LHCN-M2 (cell line): ENCODE data around the gene TRA2B. TPM values are rescaled to one million over a fixed set of nuclear protein-coding genes. Genes with fewer than 3 reads are reported as not detected.
"Not testable (repeated sequence)": the region's sequence is repeated elsewhere in the genome, so short reads cannot be mapped to it uniquely, and the experiment has no call there.

Source experiments
- DNase-seq: peaks from one replicate; pipeline ENCODE4 v3.0.0-alpha.2; 2012; ENCODE audit warnings: low read depth
- total RNA-seq: library from RNA; depleted of rRNA; stranded (reverse); fragments of >200 nt; gene quantifications from 2 replicates; pipeline ENCODE4 v1.2.3, GENCODE V29; 2014

The TRA2B gene
- total RNA-seq, 1 experiment from 2014 or later: 257 TPM

- no peak for DNase-seq
These were observed 9.3 kb downstream of the TRA2B start for GRCh38 chr3:185928496-185928895.

GRCh38 chr3:185927501-185928200, 10.2 kb downstream of the TRA2B start:
- no peak for DNase-seq

- no peak for DNase-seq
These were observed 11.4 kb downstream of the TRA2B start for GRCh38 chr3:185926445-185926844.

- DNase-seq: no peak
These were observed 12.5 kb downstream of the TRA2B start for GRCh38 chr3:185925353-185925752.

GRCh38 chr3:185924375-185924774, 13.4 kb downstream of the TRA2B start:
- DNase-seq: no peak

- DNase-seq: no peak
These were observed 17.6 kb downstream of the TRA2B start for GRCh38 chr3:185920184-185920583.

GRCh38 chr3:185916042-185916833, 21.6 kb downstream of the TRA2B start:
- DNase-seq: no peak

- DNase-seq: no peak
These were observed 22.2 kb downstream of the TRA2B start for GRCh38 chr3:185915642-185916041.

GRCh38 chr3:185914911-185915629, 22.7 kb downstream of the TRA2B start:
- no peak for DNase-seq

GRCh38 chr3:185912929-185913901, 24.6 kb downstream of the TRA2B start:
- no peak for DNase-seq

- no peak for DNase-seq
These were observed 25.3 kb downstream of the TRA2B start for GRCh38 chr3:185912512-185912911.

GRCh38 chr3:185911076-185911448, 26.8 kb downstream of the TRA2B start:
- not testable (repeated sequence) for DNase-seq

- DNase-seq: not testable (repeated sequence)
These were observed 27.3 kb downstream of the TRA2B start for GRCh38 chr3:185910322-185911075.

GRCh38 chr3:185909913-185910312, 27.9 kb downstream of the TRA2B start:
- DNase-seq: not testable (repeated sequence)

- peak; percentile 89 for DNase-seq
These were observed 37.6 kb downstream of the TRA2B start for GRCh38 chr3:185900228-185900627.

GRCh38 chr3:185896636-185897035, 41.2 kb downstream of the TRA2B start:
- DNase-seq: no peak

- peak; percentile 26 for DNase-seq
These were observed 50.7 kb downstream of the TRA2B start for GRCh38 chr3:185887066-185887465.

- DNase-seq: no peak
These were observed 53.2 kb downstream of the TRA2B start for GRCh38 chr3:185884641-185885040.

- no peak for DNase-seq
These were observed 55.9 kb downstream of the TRA2B start for GRCh38 chr3:185881926-185882325.

GRCh38 chr3:185880600-185880999, 57.2 kb downstream of the TRA2B start:
- peak; percentile 32 for DNase-seq
